ENCODE results near the gene RYR1.
"Not testable (repeated sequence)": the region's sequence is repeated elsewhere in the genome, so short reads cannot be mapped to it uniquely, and the experiment has no call there.

DNA sequence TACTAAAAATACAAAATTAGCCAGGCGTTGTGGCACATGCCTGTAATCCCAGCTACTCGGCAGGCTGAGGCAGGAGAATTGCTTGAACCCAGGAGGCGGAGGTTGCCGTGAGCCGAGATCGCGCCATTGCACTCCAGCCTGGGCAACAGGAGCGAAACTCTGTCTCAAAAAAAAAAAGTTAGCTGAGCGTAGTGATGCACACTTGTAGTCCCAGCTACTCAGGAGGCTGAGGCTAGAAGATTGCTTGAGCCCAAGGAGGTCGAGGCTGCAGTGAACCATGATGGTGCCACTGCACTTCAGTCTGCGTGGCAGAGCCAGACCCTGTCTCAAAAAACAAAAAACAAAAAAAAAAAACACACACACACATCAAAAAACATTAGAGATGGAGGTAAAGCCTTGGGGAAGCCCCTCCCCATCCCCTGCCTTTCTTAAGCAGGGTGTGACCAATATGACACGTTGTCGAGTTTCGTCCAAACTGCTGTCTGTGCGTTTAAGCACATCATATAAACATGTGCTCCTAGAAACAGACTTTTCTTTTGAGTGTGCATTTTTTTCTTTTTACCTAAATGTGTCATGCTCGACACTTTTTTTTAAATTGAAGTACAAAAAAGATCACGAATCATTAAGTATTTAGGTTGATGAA lies 6.3 kb upstream of the RYR1 start:
- TF ChIP-seq, protein P1, sequence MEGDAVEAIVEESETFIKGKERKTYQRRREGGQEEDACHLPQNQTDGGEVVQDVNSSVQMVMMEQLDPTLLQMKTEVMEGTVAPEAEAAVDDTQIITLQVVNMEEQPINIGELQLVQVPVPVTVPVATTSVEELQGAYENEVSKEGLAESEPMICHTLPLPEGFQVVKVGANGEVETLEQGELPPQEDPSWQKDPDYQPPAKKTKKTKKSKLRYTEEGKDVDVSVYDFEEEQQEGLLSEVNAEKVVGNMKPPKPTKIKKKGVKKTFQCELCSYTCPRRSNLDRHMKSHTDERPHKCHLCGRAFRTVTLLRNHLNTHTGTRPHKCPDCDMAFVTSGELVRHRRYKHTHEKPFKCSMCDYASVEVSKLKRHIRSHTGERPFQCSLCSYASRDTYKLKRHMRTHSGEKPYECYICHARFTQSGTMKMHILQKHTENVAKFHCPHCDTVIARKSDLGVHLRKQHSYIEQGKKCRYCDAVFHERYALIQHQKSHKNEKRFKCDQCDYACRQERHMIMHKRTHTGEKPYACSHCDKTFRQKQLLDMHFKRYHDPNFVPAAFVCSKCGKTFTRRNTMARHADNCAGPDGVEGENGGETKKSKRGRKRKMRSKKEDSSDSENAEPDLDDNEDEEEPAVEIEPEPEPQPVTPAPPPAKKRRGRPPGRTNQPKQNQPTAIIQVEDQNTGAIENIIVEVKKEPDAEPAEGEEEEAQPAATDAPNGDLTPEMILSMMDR (conservative IDR thresholded peaks at IDR 0.05), result not testable (repeated sequence)
- TF ChIP-seq ZFX (IDR thresholded peaks at IDR 0.05), result not testable (repeated sequence)

Data from C4-2B (cell line).